K562 (cell line): Measurements from ENCODE around the gene ZNF432. TPM values are rescaled to one million over a fixed set of nuclear protein-coding genes. Genes with fewer than 3 reads are reported as not detected.

Experiments
- ARID4B ChIP-seq: sonication (generic); formaldehyde crosslinking; IDR thresholded peaks from 2 replicates; pipeline ENCODE4 v1.8.0; 2022; ENCODE audit warnings: mild to moderate bottlenecking, missing genetic modification reagents
- BRD4 ChIP-seq: fragments of 200-600 bp; sonication (generic); IDR thresholded peaks from 2 replicates; pipeline ENCODE4 v1.6.1; 2017; ENCODE audit warnings: inconsistent platforms
- FOXA3 ChIP-seq, 2 experiments: fragments of 450-650 bp in 1 of 2; sonication (generic) in 1 of 2; formaldehyde crosslinking; IDR thresholded peaks in 1 of 2; conservative IDR thresholded peaks in 1 of 2; 2 replicates each; pipeline versions ENCODE4 v1.4.0 to v1.8.0; 2020 to 2022; ENCODE audit warnings: mild to moderate bottlenecking in 2 of 2, missing genetic modification reagents in 1 of 2
- L3MBTL2 ChIP-seq: fragments of 450-650 bp; IDR thresholded peaks from 2 replicates; pipeline ENCODE4 v1.6.1; 2016; ENCODE audit warnings: mild to moderate bottlenecking, moderate library complexity
- POLR2A ChIP-seq: fragments of 450-650 bp; conservative IDR thresholded peaks from 2 replicates; pipeline ENCODE4 v1.6.1; 2016
- SPI1 ChIP-seq: IDR thresholded peaks from 2 replicates; pipeline ENCODE4 v1.6.1; 2011; ENCODE audit warnings: low read depth, low read length, control low read depth, borderline replicate concordance
- TEAD1 ChIP-seq, 2 experiments: fragments of 450-650 bp in 1 of 2; sonication (generic) in 1 of 2; formaldehyde crosslinking; IDR thresholded peaks; 2 replicates each; pipeline versions ENCODE4 v1.4.0 to v1.8.0; 2020 to 2022; ENCODE audit warnings: mild to moderate bottlenecking in 2 of 2, missing genetic modification reagents in 1 of 2
- polyA plus RNA-seq, 8 experiments: library from polyadenylated mRNA; depleted of rRNA in 4 of 8; stranded (reverse) in 5 of 8; unstranded in 3 of 8; fragments of >200 nt; fragmentation: Nextera tagmentation in 2 of 8; fragmentation: Illumina TruSeq in 1 of 8; extraction: Ambion mirVana in 2 of 8; extraction: Trizol in 1 of 8; gene quantifications; 2 replicates each; pipeline versions ENCODE4 v1.2.1 to v1.2.3, GENCODE V29; 2011 to 2014; ENCODE audit warnings: inconsistent platforms in 1 of 8, missing spikeins in 1 of 8
- total RNA-seq, 7 experiments: library from RNA; depleted of rRNA in 6 of 7; stranded (reverse); fragments of >200 nt in 6 of 7; fragmentation: Illumina TruSeq in 2 of 7; extraction: Trizol in 2 of 7; gene quantifications; 2 replicates each; pipeline versions ENCODE4 v1.2.1 to v1.2.3, GENCODE V29; 2011 to 2021; ENCODE audit warnings: low replicate concordance in 1 of 7
- TF ChIP-seq, protein P1 (sequence below): IDR thresholded peaks from 2 replicates; pipeline ENCODE4 v1.6.1; 2011; ENCODE audit not compliant: insufficient read length; ENCODE audit errors: extremely low read depth
- TF ChIP-seq, protein P2 (sequence below): sonication (generic); formaldehyde crosslinking; IDR thresholded peaks from 2 replicates; pipeline ENCODE4 v1.4.0; 2020; ENCODE audit warnings: mild to moderate bottlenecking, missing genetic modification reagents
- TF ChIP-seq, protein P3 (sequence below), 2 experiments: fragments of 450-650 bp; IDR thresholded peaks; 2 replicates each; pipeline ENCODE4 v1.6.1; 2018; ENCODE audit warnings: mild to moderate bottlenecking in 2 of 2, low read depth in 1 of 2; ENCODE audit not compliant: partially characterized antibody in 2 of 2

Gene ZNF432
- total and polyA plus RNA-seq, 9 of the 15 experiments (the other 6 are each of a cell fraction or from before 2014, with no cell fraction given), result 2.6 to 6.8 (median 4.0) TPM

- TF ChIP-seq, protein P1, sequence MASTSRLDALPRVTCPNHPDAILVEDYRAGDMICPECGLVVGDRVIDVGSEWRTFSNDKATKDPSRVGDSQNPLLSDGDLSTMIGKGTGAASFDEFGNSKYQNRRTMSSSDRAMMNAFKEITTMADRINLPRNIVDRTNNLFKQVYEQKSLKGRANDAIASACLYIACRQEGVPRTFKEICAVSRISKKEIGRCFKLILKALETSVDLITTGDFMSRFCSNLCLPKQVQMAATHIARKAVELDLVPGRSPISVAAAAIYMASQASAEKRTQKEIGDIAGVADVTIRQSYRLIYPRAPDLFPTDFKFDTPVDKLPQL, result no peak
- TF ChIP-seq, protein P2, sequence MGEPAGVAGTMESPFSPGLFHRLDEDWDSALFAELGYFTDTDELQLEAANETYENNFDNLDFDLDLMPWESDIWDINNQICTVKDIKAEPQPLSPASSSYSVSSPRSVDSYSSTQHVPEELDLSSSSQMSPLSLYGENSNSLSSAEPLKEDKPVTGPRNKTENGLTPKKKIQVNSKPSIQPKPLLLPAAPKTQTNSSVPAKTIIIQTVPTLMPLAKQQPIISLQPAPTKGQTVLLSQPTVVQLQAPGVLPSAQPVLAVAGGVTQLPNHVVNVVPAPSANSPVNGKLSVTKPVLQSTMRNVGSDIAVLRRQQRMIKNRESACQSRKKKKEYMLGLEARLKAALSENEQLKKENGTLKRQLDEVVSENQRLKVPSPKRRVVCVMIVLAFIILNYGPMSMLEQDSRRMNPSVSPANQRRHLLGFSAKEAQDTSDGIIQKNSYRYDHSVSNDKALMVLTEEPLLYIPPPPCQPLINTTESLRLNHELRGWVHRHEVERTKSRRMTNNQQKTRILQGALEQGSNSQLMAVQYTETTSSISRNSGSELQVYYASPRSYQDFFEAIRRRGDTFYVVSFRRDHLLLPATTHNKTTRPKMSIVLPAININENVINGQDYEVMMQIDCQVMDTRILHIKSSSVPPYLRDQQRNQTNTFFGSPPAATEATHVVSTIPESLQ (CRISPR knock-in tag), result no peak
- TF ChIP-seq TEAD1 (CRISPR knock-in tag; IDR thresholded peaks at IDR 0.05) (peak; percentile 42 to 43; a peak in 2 of 4 replicates), BRD4 (no peak), POLR2A (peak; percentile 54), ARID4B (peak; percentile 62; the same call in 1 of the 2 replicates), L3MBTL2 (0 out of 2 replicates have a peak, but pooled peaks have one; percentile 40), SPI1 (peak; percentile 83), FOXA3 (CRISPR knock-in tag; conservative IDR thresholded peaks at IDR 0.05 in 1 of 2, IDR thresholded peaks at IDR 0.05 in 1 of 2) (no peak)
- TF ChIP-seq, protein P3, sequence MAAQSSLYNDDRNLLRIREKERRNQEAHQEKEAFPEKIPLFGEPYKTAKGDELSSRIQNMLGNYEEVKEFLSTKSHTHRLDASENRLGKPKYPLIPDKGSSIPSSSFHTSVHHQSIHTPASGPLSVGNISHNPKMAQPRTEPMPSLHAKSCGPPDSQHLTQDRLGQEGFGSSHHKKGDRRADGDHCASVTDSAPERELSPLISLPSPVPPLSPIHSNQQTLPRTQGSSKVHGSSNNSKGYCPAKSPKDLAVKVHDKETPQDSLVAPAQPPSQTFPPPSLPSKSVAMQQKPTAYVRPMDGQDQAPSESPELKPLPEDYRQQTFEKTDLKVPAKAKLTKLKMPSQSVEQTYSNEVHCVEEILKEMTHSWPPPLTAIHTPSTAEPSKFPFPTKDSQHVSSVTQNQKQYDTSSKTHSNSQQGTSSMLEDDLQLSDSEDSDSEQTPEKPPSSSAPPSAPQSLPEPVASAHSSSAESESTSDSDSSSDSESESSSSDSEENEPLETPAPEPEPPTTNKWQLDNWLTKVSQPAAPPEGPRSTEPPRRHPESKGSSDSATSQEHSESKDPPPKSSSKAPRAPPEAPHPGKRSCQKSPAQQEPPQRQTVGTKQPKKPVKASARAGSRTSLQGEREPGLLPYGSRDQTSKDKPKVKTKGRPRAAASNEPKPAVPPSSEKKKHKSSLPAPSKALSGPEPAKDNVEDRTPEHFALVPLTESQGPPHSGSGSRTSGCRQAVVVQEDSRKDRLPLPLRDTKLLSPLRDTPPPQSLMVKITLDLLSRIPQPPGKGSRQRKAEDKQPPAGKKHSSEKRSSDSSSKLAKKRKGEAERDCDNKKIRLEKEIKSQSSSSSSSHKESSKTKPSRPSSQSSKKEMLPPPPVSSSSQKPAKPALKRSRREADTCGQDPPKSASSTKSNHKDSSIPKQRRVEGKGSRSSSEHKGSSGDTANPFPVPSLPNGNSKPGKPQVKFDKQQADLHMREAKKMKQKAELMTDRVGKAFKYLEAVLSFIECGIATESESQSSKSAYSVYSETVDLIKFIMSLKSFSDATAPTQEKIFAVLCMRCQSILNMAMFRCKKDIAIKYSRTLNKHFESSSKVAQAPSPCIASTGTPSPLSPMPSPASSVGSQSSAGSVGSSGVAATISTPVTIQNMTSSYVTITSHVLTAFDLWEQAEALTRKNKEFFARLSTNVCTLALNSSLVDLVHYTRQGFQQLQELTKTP (IDR thresholded peaks at IDR 0.05; ENCODE audit: low read depth in 1 of 2, partially characterized antibody in 2 of 2), result peak in 1 of 2 experiments; percentile 63
Measured at GRCh38 chr19:51986309-51987291, 62.0 kb downstream of the ZNF432 start, which contains the start of gene ZNF350 (continued).
